K562 (cell line): ENCODE results near the gene RNF123. TPM values are rescaled to one million over a fixed set of nuclear protein-coding genes. Genes with fewer than 3 reads are reported as not detected.

Source experiments
- ATAC-seq: fragments of 200-7000 bp; cut with Tn5 transposase; 3 replicates; pipeline ENCODE4 v1.9.1; 2020; ENCODE audit warnings: moderate library complexity
- BruUV-seq: library from RNA; stranded (reverse); fragments of 400-500 nt; replicated peaks from 2 replicates; lab custom pipeline; 2021; lab: Mats Ljungman, UMichigan
- CTCF ChIA-PET: fragments of 300-600 bp; formaldehyde crosslinking; extraction: SDS; loops from one replicate; lab custom pipeline; 2021; ENCODE audit warnings: low intra/inter-chr PET ratio; lab: Yijun Ruan, JAX
- POLR2A ChIA-PET: fragments of 300-600, 350-650 bp; sonication (Branson Sonifier 250); formaldehyde crosslinking; extraction: SDS; loops from one replicate; lab custom pipeline; 2021; ENCODE audit warnings: antibody characterized with exemption, inconsistent platforms; lab: Yijun Ruan, JAX
- DNase-seq, 4 experiments: peaks; one replicate each; pipeline versions ENCODE4 v3.0.0 to v3.0.0-alpha.2; 2011 to 2018; ENCODE audit warnings: low spot score in 3 of 4, mixed read lengths in 3 of 4; ENCODE audit errors: extremely low read depth in 1 of 4
- FAIRE-seq: peaks from 2 replicates; lab custom pipeline; 2011; peaks lifted over from hg19 to GRCh38; lab: Jason Lieb, UNC
- H2AFZ ChIP-seq: 2 replicates; pipeline ENCODE4 v1.6.0; 2011; ENCODE audit warnings: low read depth, low read length, control low read depth, inconsistent platforms
- H3K27ac ChIP-seq: fragments of 200-600 bp; 3 replicates; pipeline ENCODE4 v1.8.0; 2011; ENCODE audit warnings: low read depth, mild to moderate bottlenecking, control low read depth, inconsistent platforms, low read length, moderate library complexity, mixed read lengths; ENCODE audit errors: extremely low read depth
- H3K27me3 ChIP-seq, 2 experiments: fragments of 300-600 bp in 1 of 2; 2 replicates in 1 of 2; 3 replicates in 1 of 2; pipeline versions ENCODE4 v1.6.0 to v1.8.0; 2011; ENCODE audit warnings: inconsistent platforms in 2 of 2, low read length in 2 of 2, mild to moderate bottlenecking in 1 of 2, mixed read lengths in 1 of 2, moderate library complexity in 1 of 2; ENCODE audit not compliant: control insufficient read depth in 2 of 2, insufficient read depth in 2 of 2
- H3K36me3 ChIP-seq: fragments of 300-600 bp; 3 replicates; pipeline ENCODE4 v1.8.0; 2011; ENCODE audit warnings: mild to moderate bottlenecking, low read length, inconsistent platforms; ENCODE audit not compliant: control insufficient read depth, insufficient read depth
- H3K4me1 ChIP-seq, 2 experiments: fragments of 200-600 bp in 1 of 2; replicated peaks in 1 of 2; 2 replicates in 1 of 2; 3 replicates in 1 of 2; pipeline versions ENCODE4 v1.5.1 to v1.8.0; 2011; ENCODE audit warnings: inconsistent platforms in 2 of 2, low read length in 2 of 2, mild to moderate bottlenecking in 1 of 2, mixed read lengths in 1 of 2, moderate library complexity in 1 of 2; ENCODE audit not compliant: control insufficient read depth in 2 of 2, insufficient read depth in 2 of 2
- H3K4me2 ChIP-seq: 2 replicates; pipeline ENCODE4 v1.6.1; 2011; ENCODE audit warnings: low read length, control low read depth, inconsistent platforms, mixed read lengths; ENCODE audit not compliant: insufficient read depth
- H3K4me3 ChIP-seq: fragments of 200-600 bp; sonication (generic), shearing (Covaris generic); 2 replicates; pipeline ENCODE4 v1.5.1; 2016; ENCODE audit warnings: control low read depth, inconsistent platforms
- H3K79me2 ChIP-seq: fragments of 200-600 bp; 3 replicates; pipeline ENCODE4 v1.8.0; 2011; ENCODE audit warnings: low read length, inconsistent platforms; ENCODE audit not compliant: control insufficient read depth, insufficient read depth
- H3K9ac ChIP-seq, 2 experiments: 2 replicates each; pipeline versions ENCODE4 v1.6.0 to v1.6.1; 2011; ENCODE audit warnings: low read depth in 2 of 2, low read length in 2 of 2, control low read depth in 1 of 2, inconsistent platforms in 1 of 2, mild to moderate bottlenecking in 1 of 2, mixed read lengths in 1 of 2; ENCODE audit not compliant: insufficient read depth in 1 of 2
- H3K9me1 ChIP-seq: one replicate; pipeline ENCODE4 v1.6.0; 2011; ENCODE audit warnings: inconsistent platforms, mild to moderate bottlenecking, low read length, moderate library complexity; ENCODE audit not compliant: control insufficient read depth, insufficient read depth
- H3K9me3 ChIP-seq: replicated peaks from 2 replicates; pipeline ENCODE4 v1.5.1; 2011; ENCODE audit warnings: low read depth, low read length, inconsistent platforms; ENCODE audit not compliant: control insufficient read depth, insufficient read depth
- H4K20me1 ChIP-seq: replicated peaks from 2 replicates; pipeline ENCODE4 v1.6.1; 2011; ENCODE audit warnings: low read length, inconsistent platforms, mixed read lengths; ENCODE audit not compliant: control insufficient read depth, insufficient read depth
- ADNP ChIP-seq: fragments of 200-800 bp; sonication (Bioruptor generic); IDR thresholded peaks from 2 replicates; pipeline ENCODE4 v1.6.1; 2016; ENCODE audit warnings: missing genetic modification characterization, missing compliant biosample characterization
- CBFA2T2 ChIP-seq: fragments of 450-650 bp; conservative IDR thresholded peaks from 2 replicates; pipeline ENCODE4 v1.6.1; 2017; ENCODE audit warnings: mild to moderate bottlenecking
- CBFA2T3 ChIP-seq: fragments of 450-650 bp; IDR thresholded peaks from 2 replicates; pipeline ENCODE4 v1.6.1; 2017
- GTF2A2 ChIP-seq: IDR thresholded peaks from 2 replicates; pipeline ENCODE4 v1.6.1; 2016; ENCODE audit warnings: mild to moderate bottlenecking, missing genetic modification characterization, missing compliant biosample characterization
- HCFC1 ChIP-seq: IDR thresholded peaks from 2 replicates; pipeline ENCODE4 v1.6.1; 2012; ENCODE audit warnings: low read depth, low read length, improper control_type of control experiment
- KLF10 ChIP-seq: fragments of 250-450 bp; sonication (Bioruptor Pico); IDR thresholded peaks from 2 replicates; pipeline ENCODE4 v1.6.1; 2021; ENCODE audit warnings: matching md5 sums
- POLR2B ChIP-seq: fragments of 450-650 bp; IDR thresholded peaks from 2 replicates; pipeline ENCODE4 v1.6.1; 2018; ENCODE audit warnings: low read depth; ENCODE audit not compliant: partially characterized antibody
- TBP ChIP-seq: optimal IDR thresholded peaks from 2 replicates; pipeline ENCODE3; 2011; ENCODE audit warnings: low read depth, low read length, improper control_type of control experiment
- TCF3 ChIP-seq: sonication (generic); formaldehyde crosslinking; IDR thresholded peaks from 2 replicates; pipeline ENCODE4 v1.4.0; 2020; ENCODE audit warnings: mild to moderate bottlenecking, missing genetic modification reagents
- TEAD4 ChIP-seq, 2 experiments: sonication (generic) in 1 of 2; formaldehyde crosslinking in 1 of 2; IDR thresholded peaks; 2 replicates each; pipeline versions ENCODE4 v1.6.1 to v1.8.0; 2012 to 2022; ENCODE audit warnings: borderline replicate concordance in 1 of 2, inconsistent platforms in 1 of 2, low read length in 1 of 2, mild to moderate bottlenecking in 1 of 2, missing genetic modification reagents in 1 of 2
- WGBS: fragments of 100-300 bp; shearing (Covaris generic); methylation state at CpG from one replicate; pipeline ENCODE4 v1.1.6; 2016; ENCODE audit warnings: low coverage, mixed read lengths; ENCODE audit not compliant: insufficient coverage; ENCODE audit errors: missing lambda C conversion rate; 5-methylcytosine and 5-hydroxymethylcytosine counted together
- in situ Hi-C: fragments of 300-500 bp; cut with MboI; formaldehyde crosslinking; loops from 4 replicates; pipeline ENCODE4 v1.15.0; 2018; ENCODE audit warnings: inconsistent platforms, mixed read lengths
- intact Hi-C: fragments of 100-400 bp; cut with micrococcal nuclease; formaldehyde crosslinking; loops from 2 replicates; pipeline ENCODE4 v1.14.2; 2022
- polyA plus RNA-seq, 8 experiments: library from polyadenylated mRNA; depleted of rRNA in 4 of 8; stranded (reverse) in 5 of 8; unstranded in 3 of 8; fragments of >200 nt; fragmentation: Nextera tagmentation in 2 of 8; fragmentation: Illumina TruSeq in 1 of 8; extraction: Ambion mirVana in 2 of 8; extraction: Trizol in 1 of 8; gene quantifications; 2 replicates each; pipeline versions ENCODE4 v1.2.1 to v1.2.3, GENCODE V29; 2011 to 2014; ENCODE audit warnings: inconsistent platforms in 1 of 8, missing spikeins in 1 of 8
- total RNA-seq, 7 experiments: library from RNA; depleted of rRNA in 6 of 7; stranded (reverse); fragments of >200 nt in 6 of 7; fragmentation: Illumina TruSeq in 2 of 7; extraction: Trizol in 2 of 7; gene quantifications; 2 replicates each; pipeline versions ENCODE4 v1.2.1 to v1.2.3, GENCODE V29; 2011 to 2021; ENCODE audit warnings: low replicate concordance in 1 of 7
- TF ChIP-seq, protein P1 (sequence below), 3 experiments: IDR thresholded peaks in 2 of 3; conservative IDR thresholded peaks in 1 of 3; 2 replicates each; pipeline ENCODE4 v1.5.1; 2011 to 2012; ENCODE audit warnings: low read length in 3 of 3, mild to moderate bottlenecking in 3 of 3, control low read depth in 2 of 3, improper control_type of control experiment in 1 of 3, inconsistent platforms in 1 of 3, low read depth in 1 of 3, mixed read lengths in 1 of 3, moderate library complexity in 1 of 3; ENCODE audit not compliant: insufficient read depth in 2 of 3
- TF ChIP-seq, protein P2 (sequence below): fragments of 450-650 bp; IDR thresholded peaks from 2 replicates; pipeline ENCODE4 v1.6.1; 2018; ENCODE audit warnings: mild to moderate bottlenecking, low read depth; ENCODE audit not compliant: partially characterized antibody

RNF123 gene
- total and polyA plus RNA-seq, 9 of the 15 experiments (the other 6 are each of a cell fraction or from before 2014, with no cell fraction given), result 8.7 to 53.1 (median 17.5) TPM

DNA sequence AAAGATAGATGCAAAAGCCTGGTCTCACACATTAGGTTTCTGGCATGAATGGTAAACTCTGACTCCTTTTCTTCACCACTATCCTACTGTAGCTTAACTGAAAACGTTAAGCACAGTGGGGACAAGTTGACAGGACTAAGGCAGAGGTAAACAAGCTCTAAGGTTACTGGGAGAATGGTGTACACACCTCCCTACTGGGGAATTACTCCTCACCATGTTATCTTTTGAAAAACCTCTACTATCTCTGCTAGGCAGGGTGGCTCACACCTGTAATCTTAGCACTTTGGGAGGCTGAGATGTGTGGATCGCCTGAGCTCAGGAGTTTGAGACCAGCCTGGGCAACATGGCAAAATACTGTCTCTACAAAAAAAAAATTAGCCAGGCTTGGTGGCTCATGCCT lies 67.8 kb downstream of the RNF123 start:
- Histone ChIP-seq H3K27ac (no peak overlapping the region), H3K27me3 (no peaks in the 10 kb centered on the region), H3K9ac (no peak overlapping the region), H3K4me1 (no peaks in the 10 kb centered on the region; a peak in 2 of 5 replicates), H3K4me2 (no peak overlapping the region; the same call in 1 of the 2 replicates), H3K9me1 (no peaks in the 10 kb centered on the region), H3K4me3 (no peak overlapping the region), H3K36me3 (0 out of 3 replicates have a peak, but pooled peaks cover 7% of the 10 kb centered on the region), H2AFZ (no peak overlapping the region), H3K9me3 (no peaks in the 10 kb centered on the region), H3K79me2 (peaks cover 72% of the 10 kb centered on the region), H4K20me1 (peaks cover 13% of the 10 kb centered on the region; the same call in 1 of the 2 replicates)
- DNase-seq (peak in 1 of 4 experiments; percentile 22), ATAC-seq (peak; percentile 66), FAIRE-seq (no peak)
- no TSS peak for BruUV-seq
- ChIA-PET POLR2A (interaction anchor here (1.2 to 2.7 kb wide), 5 partner anchors 9 to 29 kb away, joined by 3 to 12 read pairs (median 4); no protein-coding TSS in a partner anchor), CTCF (no interaction called here)
- 0% methylated on average over 1 of the region's 2 CpGs for WGBS
- TF ChIP-seq CBFA2T3 (peak; percentile 61), GTF2A2 (tag) (no peak), TCF3 (CRISPR knock-in tag) (peak; percentile 16; the same call in 1 of the 2 replicates), ADNP (tag) (no peak), CBFA2T2 (peak; percentile 36; the same call in 1 of the 2 replicates)
- intact Hi-C loops (no loop called here), in situ Hi-C loops (no loop called here)

DNA sequence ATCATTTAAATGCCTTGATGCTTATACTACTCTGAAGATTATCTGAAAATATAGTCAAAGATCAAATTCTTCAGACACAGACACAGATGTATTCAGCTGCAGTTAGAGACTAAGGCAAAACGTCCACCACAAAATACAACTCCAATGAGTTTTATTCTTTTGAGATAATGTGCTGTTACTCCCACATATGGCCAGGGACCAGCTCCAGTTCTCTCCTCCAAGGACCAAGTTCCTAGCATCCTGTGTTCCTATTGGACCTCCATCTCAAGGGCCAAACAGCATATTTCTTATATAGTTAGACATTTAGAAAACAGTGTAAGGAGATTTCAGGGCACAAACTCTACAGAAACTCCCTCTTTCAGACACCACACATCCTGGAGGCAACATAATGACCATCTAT lies 69.9 kb downstream of the RNF123 start:
- no TSS peak for BruUV-seq
- TF ChIP-seq KLF10 (no peak), TEAD4 (IDR thresholded peaks at IDR 0.05; ENCODE audit: low read length) (no peak), TEAD4 (CRISPR knock-in tag; IDR thresholded peaks at IDR 0.05; ENCODE audit: borderline replicate concordance) (no peak), POLR2B (no peak), TBP (no peak), HCFC1 (no peak)
- TF ChIP-seq, protein P1, sequence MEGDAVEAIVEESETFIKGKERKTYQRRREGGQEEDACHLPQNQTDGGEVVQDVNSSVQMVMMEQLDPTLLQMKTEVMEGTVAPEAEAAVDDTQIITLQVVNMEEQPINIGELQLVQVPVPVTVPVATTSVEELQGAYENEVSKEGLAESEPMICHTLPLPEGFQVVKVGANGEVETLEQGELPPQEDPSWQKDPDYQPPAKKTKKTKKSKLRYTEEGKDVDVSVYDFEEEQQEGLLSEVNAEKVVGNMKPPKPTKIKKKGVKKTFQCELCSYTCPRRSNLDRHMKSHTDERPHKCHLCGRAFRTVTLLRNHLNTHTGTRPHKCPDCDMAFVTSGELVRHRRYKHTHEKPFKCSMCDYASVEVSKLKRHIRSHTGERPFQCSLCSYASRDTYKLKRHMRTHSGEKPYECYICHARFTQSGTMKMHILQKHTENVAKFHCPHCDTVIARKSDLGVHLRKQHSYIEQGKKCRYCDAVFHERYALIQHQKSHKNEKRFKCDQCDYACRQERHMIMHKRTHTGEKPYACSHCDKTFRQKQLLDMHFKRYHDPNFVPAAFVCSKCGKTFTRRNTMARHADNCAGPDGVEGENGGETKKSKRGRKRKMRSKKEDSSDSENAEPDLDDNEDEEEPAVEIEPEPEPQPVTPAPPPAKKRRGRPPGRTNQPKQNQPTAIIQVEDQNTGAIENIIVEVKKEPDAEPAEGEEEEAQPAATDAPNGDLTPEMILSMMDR (IDR thresholded peaks at IDR 0.05 in 2 of 3, conservative IDR thresholded peaks at IDR 0.05 in 1 of 3; ENCODE audit: insufficient read depth in 2 of 3, low read depth in 1 of 3, low read length in 3 of 3), result no peak
- TF ChIP-seq, protein P2, sequence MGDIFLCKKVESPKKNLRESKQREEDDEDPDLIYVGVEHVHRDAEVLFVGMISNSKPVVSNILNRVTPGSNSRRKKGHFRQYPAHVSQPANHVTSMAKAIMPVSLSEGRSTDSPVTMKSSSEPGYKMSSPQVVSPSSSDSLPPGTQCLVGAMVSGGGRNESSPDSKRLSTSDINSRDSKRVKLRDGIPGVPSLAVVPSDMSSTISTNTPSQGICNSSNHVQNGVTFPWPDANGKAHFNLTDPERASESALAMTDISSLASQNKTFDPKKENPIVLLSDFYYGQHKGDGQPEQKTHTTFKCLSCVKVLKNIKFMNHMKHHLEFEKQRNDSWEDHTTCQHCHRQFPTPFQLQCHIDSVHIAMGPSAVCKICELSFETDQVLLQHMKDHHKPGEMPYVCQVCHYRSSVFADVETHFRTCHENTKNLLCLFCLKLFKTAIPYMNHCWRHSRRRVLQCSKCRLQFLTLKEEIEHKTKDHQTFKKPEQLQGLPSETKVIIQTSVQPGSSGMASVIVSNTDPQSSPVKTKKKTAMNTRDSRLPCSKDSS, result no peak

More for the DNA sequence above, 69.9 kb downstream of the RNF123 start:
- H3K79me2 ChIP-seq, result peaks cover 67% of the 10 kb centered on the region
- H3K9ac ChIP-seq, result no peak overlapping the region
- peaks cover 13% of the 10 kb centered on the region; the same call in 1 of the 2 replicates for H4K20me1 ChIP-seq
- peaks cover 2% of the 10 kb centered on the region for H3K9me1 ChIP-seq
- no peak overlapping the region for H3K4me2 ChIP-seq
- no peaks in the 10 kb centered on the region for H3K9me3 ChIP-seq
- H3K4me3 ChIP-seq, result no peak overlapping the region
- in situ Hi-C loops, result no loop called here
- POLR2A ChIA-PET, result interaction anchor here (0.6 to 1.1 kb wide), 3 partner anchors 10 to 201 kb away, joined by 3 read pairs; no protein-coding TSS in a partner anchor
- H3K27me3 ChIP-seq, result no peaks in the 10 kb centered on the region
- 10% methylated on average over 1 of the region's 1 CpG for WGBS
- H2AFZ ChIP-seq, result no peak overlapping the region
- DNase-seq (peak in 1 of 4 experiments; percentile 9), ATAC-seq (no peak), FAIRE-seq (no peak)
- no peak overlapping the region for H3K27ac ChIP-seq
- no peaks in the 10 kb centered on the region; a peak in 2 of 5 replicates for H3K4me1 ChIP-seq
- CTCF ChIA-PET, result no interaction called here
- H3K36me3 ChIP-seq, result 0 out of 3 replicates have a peak, but pooled peaks cover 7% of the 10 kb centered on the region
- intact Hi-C loops, result no loop called here
